ENCODE results near the gene FSD1L.
"Not testable (repeated sequence)": the region's sequence is repeated elsewhere in the genome, so short reads cannot be mapped to it uniquely, and the experiment has no call there.

The FSD1L gene

GRCh38 chr9:105484226-105484625 lies 36.4 kb downstream of the FSD1L start:
- DNase-seq (ENCODE audit: low read depth in 2 of 2), result no peak

- DNase-seq (ENCODE audit: low read depth in 2 of 2), result no peak
Observed at GRCh38 chr9:105485131-105485530, 37.3 kb downstream of the FSD1L start.

- DNase-seq (ENCODE audit: low read depth in 2 of 2), result no peak
Observed at GRCh38 chr9:105496826-105497225, 49.0 kb downstream of the FSD1L start.

GRCh38 chr9:105497704-105498103 lies 49.9 kb downstream of the FSD1L start:
- DNase-seq (ENCODE audit: low read depth in 2 of 2), result no peak

- DNase-seq (ENCODE audit: low read depth in 2 of 2), result no peak
Observed at GRCh38 chr9:105500108-105500766, 52.4 kb downstream of the FSD1L start.

GRCh38 chr9:105501414-105501813 lies 53.6 kb downstream of the FSD1L start:
- DNase-seq (ENCODE audit: low read depth in 2 of 2), result no peak

GRCh38 chr9:105502276-105502675 lies 54.4 kb downstream of the FSD1L start:
- no peak for DNase-seq (ENCODE audit: low read depth in 2 of 2)

- DNase-seq (ENCODE audit: low read depth in 2 of 2), result no peak
Observed at GRCh38 chr9:105503881-105504280, 56.0 kb downstream of the FSD1L start.

GRCh38 chr9:105507096-105507790 lies 59.4 kb downstream of the FSD1L start:
- no peak for DNase-seq (ENCODE audit: low read depth in 2 of 2)

- no peak for DNase-seq (ENCODE audit: low read depth in 2 of 2)
Observed at GRCh38 chr9:105508530-105508929, 60.7 kb downstream of the FSD1L start.

- no peak for DNase-seq (ENCODE audit: low read depth in 2 of 2)
Observed at GRCh38 chr9:105510024-105510423, 62.2 kb downstream of the FSD1L start.

GRCh38 chr9:105511446-105511845 lies 63.6 kb downstream of the FSD1L start:
- DNase-seq (ENCODE audit: low read depth in 2 of 2), result no peak

- no peak for DNase-seq (ENCODE audit: low read depth in 2 of 2)
Observed at GRCh38 chr9:105515811-105516413, 68.1 kb downstream of the FSD1L start.

GRCh38 chr9:105519710-105520369 lies 72.0 kb downstream of the FSD1L start:
- peak in 1 of 2 donors; percentile 4 for DNase-seq (ENCODE audit: low read depth in 2 of 2)

GRCh38 chr9:105520992-105521391 lies 73.2 kb downstream of the FSD1L start:
- not testable (repeated sequence) for DNase-seq (ENCODE audit: low read depth in 2 of 2)

- not testable (repeated sequence) for DNase-seq (ENCODE audit: low read depth in 2 of 2)
Observed at GRCh38 chr9:105522618-105523385, 75.0 kb downstream of the FSD1L start.

GRCh38 chr9:105531530-105531929 lies 83.7 kb downstream of the FSD1L start:
- no peak for DNase-seq (ENCODE audit: low read depth in 2 of 2)

- DNase-seq (ENCODE audit: low read depth in 2 of 2), result no peak
Observed at GRCh38 chr9:105535920-105536668, 88.3 kb downstream of the FSD1L start.

- no peak for DNase-seq (ENCODE audit: low read depth in 2 of 2)
Observed at GRCh38 chr9:105539452-105539851, 91.6 kb downstream of the FSD1L start.

- no peak for DNase-seq (ENCODE audit: low read depth in 2 of 2)
Observed at GRCh38 chr9:105541838-105542237, 94.0 kb downstream of the FSD1L start.

GRCh38 chr9:105554042-105554441 lies 106.2 kb downstream of the FSD1L start:
- DNase-seq (ENCODE audit: low read depth in 2 of 2), result no peak
